H54 (cell line): ENCODE results near the gene TRAF2.

ENCODE experiments used
- DNase-seq: peaks from one replicate; pipeline ENCODE4 v3.0.0; 2011; ENCODE audit warnings: low spot score, mixed read lengths; ENCODE audit not compliant: insufficient read length
- FAIRE-seq: peaks from 3 replicates; lab custom pipeline; 2011; peaks lifted over from hg19 to GRCh38; lab: Jason Lieb, UNC
- POLR2A ChIP-seq: IDR thresholded peaks from 2 replicates; pipeline ENCODE4 v1.6.1; 2011; ENCODE audit warnings: low read depth, mild to moderate bottlenecking, low read length

TRAF2 gene

GRCh38 chr9:136900556-136900955 is 14.2 kb downstream of the TRAF2 start:
- FAIRE-seq: no peak
- no peak for DNase-seq
- TF ChIP-seq POLR2A: no peak

GRCh38 chr9:136900988-136901515 is 14.7 kb downstream of the TRAF2 start:
- no peak for FAIRE-seq
- no peak for DNase-seq
- no peak for TF ChIP-seq POLR2A

GRCh38 chr9:136901516-136902258 is 15.4 kb downstream of the TRAF2 start:
- TF ChIP-seq POLR2A: no peak
- DNase-seq (peak; percentile 100), FAIRE-seq (peak; percentile 88)

GRCh38 chr9:136902259-136902821 is 16.0 kb downstream of the TRAF2 start:
- TF ChIP-seq POLR2A: peak; percentile 24
- DNase-seq (peak; percentile 95), FAIRE-seq (peak; percentile 6)

- no peak for TF ChIP-seq POLR2A
- DNase-seq (no peak), FAIRE-seq (no peak)
These were observed 16.8 kb downstream of the TRAF2 start for GRCh38 chr9:136903041-136903554.

GRCh38 chr9:136906266-136906665 is 19.9 kb downstream of the TRAF2 start:
- FAIRE-seq (no peak), DNase-seq (no peak)
- no peak for TF ChIP-seq POLR2A

GRCh38 chr9:136907011-136907914 is 20.9 kb downstream of the TRAF2 start:
- DNase-seq: no peak
- no peak for TF ChIP-seq POLR2A
- no peak for FAIRE-seq

GRCh38 chr9:136910197-136910900 is 24.0 kb downstream of the TRAF2 start:
- no peak for TF ChIP-seq POLR2A
- FAIRE-seq (no peak), DNase-seq (no peak)

- no peak for FAIRE-seq
- DNase-seq: no peak
- TF ChIP-seq POLR2A: no peak
These were observed 24.6 kb downstream of the TRAF2 start for GRCh38 chr9:136910901-136911245.

- TF ChIP-seq POLR2A: no peak
- DNase-seq: no peak
- no peak for FAIRE-seq
These were observed 27.6 kb downstream of the TRAF2 start for GRCh38 chr9:136913701-136914438.

GRCh38 chr9:136915632-136916329 is 29.5 kb downstream of the TRAF2 start:
- no peak for FAIRE-seq
- TF ChIP-seq POLR2A: no peak
- no peak for DNase-seq
